ENCODE measurements around the gene SLC25A18. TPM values are rescaled to one million over a fixed set of nuclear protein-coding genes. Genes with fewer than 3 reads are reported as not detected.

Gene SLC25A18
- total and polyA plus RNA-seq, 2 donors = 3.7 TPM; not detected in 1

DNA sequence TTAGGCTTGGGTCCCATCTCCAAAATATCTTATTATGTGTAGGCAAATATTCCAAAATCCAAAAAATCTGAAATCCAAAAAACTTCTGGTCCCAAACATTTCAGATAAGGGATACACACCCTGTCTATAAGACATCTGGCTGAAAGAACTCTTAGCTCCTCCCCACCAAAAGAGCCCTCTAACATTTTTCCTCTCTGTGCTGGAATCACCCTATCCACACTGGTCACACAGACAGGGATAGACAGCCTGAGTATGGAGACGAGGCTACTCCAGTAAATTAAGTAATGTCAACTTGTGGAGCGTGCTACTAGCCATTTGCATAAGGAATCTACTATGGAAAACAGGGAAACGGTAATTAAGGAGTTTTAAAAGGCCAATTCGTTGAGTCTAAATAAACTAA, 40.4 kb downstream of the SLC25A18 start:
- Histone ChIP-seq H3K27ac (ENCODE audit: low read depth) (no peak overlapping the region), H3K36me3 (ENCODE audit: insufficient read depth) (peaks cover 3% of the 10 kb centered on the region), H3K4me3 (ENCODE audit: low read depth, low read length) (no peak overlapping the region), H3K4me1 (ENCODE audit: insufficient read depth) (no peaks in the 10 kb centered on the region)
- 75% methylated on average over 4 of the region's 4 CpGs for WGBS
- DNase-seq (ENCODE audit: extremely low spot score) = no peak

DNA sequence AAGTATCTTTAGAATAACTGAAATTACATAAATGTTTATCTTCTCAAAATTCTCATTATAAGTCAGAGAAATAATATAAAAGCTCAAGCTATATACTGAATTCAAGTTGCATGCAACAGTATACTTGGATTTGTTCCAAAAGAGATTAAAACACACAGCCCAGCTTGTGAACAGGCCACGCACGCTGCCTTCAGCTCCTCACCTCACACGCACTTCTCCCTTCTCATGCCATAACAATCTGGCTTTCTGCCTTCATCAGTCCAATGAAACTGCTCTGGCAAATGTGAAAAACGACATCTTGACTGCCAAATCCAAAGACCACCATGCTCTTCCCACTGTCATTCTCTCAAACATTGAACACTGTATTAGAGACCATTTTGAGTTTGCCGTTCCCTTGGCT, 43.2 kb downstream of the SLC25A18 start:
- peaks cover 4% of the 10 kb centered on the region for H3K36me3 ChIP-seq (ENCODE audit: insufficient read depth)
- WGBS = 35% methylated on average over 5 of the region's 5 CpGs
- DNase-seq (ENCODE audit: extremely low spot score) = no peak
- no peak overlapping the region for H3K27ac ChIP-seq (ENCODE audit: low read depth)
- H3K4me1 ChIP-seq (ENCODE audit: insufficient read depth) = no peaks in the 10 kb centered on the region
- no peak overlapping the region for H3K4me3 ChIP-seq (ENCODE audit: low read depth, low read length)

- Histone ChIP-seq H3K36me3 (ENCODE audit: insufficient read depth) (peaks cover 6% of the 10 kb centered on the region), H3K4me3 (ENCODE audit: low read depth, low read length) (no peak overlapping the region), H3K27ac (ENCODE audit: low read depth) (no peak overlapping the region), H3K4me1 (ENCODE audit: insufficient read depth) (no peaks in the 10 kb centered on the region)
- DNase-seq (ENCODE audit: extremely low spot score) = no peak
- WGBS = 92% methylated on average over 4 of the region's 4 CpGs
These were observed 44.7 kb downstream of the SLC25A18 start for GRCh38 chr22:17607891-17608521.

- Histone ChIP-seq H3K36me3 (ENCODE audit: insufficient read depth) (peaks cover 9% of the 10 kb centered on the region), H3K4me3 (ENCODE audit: low read depth, low read length) (no peak overlapping the region), H3K4me1 (ENCODE audit: insufficient read depth) (no peaks in the 10 kb centered on the region), H3K27ac (ENCODE audit: low read depth) (no peak overlapping the region)
- WGBS = 78% methylated on average over 3 of the region's 3 CpGs
- DNase-seq (ENCODE audit: extremely low spot score) = no peak
These were observed 48.8 kb downstream of the SLC25A18 start for GRCh38 chr22:17612057-17612456.

DNA sequence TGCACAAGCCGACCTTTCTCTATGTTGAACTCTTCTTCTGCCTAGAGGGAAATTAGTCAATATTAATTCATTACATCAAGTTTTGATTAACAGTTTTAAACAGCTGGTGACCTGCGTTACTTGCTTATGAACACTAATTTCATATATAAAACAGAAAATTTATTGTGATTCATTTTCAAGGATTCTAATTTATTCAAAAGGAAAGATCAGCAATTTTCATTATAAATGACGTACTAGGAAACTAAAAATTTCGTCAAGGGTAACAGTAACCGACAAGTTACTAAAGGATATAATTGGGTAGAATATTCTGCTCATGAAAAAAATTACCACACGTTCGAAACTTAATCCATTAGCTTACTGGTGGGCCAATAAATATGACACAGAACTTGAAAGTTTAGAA, 50.0 kb downstream of the SLC25A18 start:
- peaks cover 6% of the 10 kb centered on the region for H3K36me3 ChIP-seq (ENCODE audit: insufficient read depth)
- DNase-seq (ENCODE audit: extremely low spot score) = no peak
- 95% methylated on average over 7 of the region's 7 CpGs for WGBS
- H3K27ac ChIP-seq (ENCODE audit: low read depth) = no peak overlapping the region
- H3K4me1 ChIP-seq (ENCODE audit: insufficient read depth) = no peaks in the 10 kb centered on the region
- no peak overlapping the region for H3K4me3 ChIP-seq (ENCODE audit: low read depth, low read length)

DNA sequence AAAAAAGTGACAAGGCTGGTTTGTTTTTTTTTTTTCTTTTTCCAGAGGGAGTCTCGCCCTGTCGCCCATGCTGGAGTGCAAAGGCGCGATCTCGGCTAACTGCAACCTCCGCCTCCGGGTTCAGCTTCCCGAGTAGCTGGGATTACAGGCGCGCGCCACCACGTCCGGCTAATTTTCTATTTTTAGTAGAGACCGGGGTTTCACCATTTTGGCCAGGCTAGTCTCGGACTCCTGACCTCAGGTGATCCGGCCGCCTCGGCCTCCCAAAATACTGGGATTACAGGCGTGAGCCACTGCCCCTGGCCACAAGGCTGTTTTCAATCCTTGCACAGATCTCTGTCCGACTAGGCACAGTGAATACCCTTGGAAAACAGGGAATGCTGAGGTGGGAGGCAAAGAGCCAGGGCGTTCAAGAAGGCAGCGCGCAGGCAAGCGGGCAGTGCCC, 64.7 kb downstream of the SLC25A18 start:
- peak overlapping the region; percentile 98 for H3K4me3 ChIP-seq (ENCODE audit: low read depth, low read length)
- H3K36me3 ChIP-seq (ENCODE audit: insufficient read depth) = no peaks in the 10 kb centered on the region
- peaks cover 2% of the 10 kb centered on the region for H3K4me1 ChIP-seq (ENCODE audit: insufficient read depth)
- H3K27ac ChIP-seq (ENCODE audit: low read depth) = no peak overlapping the region
- 11% methylated on average over 24 of the region's 24 CpGs for WGBS
- DNase-seq (ENCODE audit: extremely low spot score) = no peak

DNA sequence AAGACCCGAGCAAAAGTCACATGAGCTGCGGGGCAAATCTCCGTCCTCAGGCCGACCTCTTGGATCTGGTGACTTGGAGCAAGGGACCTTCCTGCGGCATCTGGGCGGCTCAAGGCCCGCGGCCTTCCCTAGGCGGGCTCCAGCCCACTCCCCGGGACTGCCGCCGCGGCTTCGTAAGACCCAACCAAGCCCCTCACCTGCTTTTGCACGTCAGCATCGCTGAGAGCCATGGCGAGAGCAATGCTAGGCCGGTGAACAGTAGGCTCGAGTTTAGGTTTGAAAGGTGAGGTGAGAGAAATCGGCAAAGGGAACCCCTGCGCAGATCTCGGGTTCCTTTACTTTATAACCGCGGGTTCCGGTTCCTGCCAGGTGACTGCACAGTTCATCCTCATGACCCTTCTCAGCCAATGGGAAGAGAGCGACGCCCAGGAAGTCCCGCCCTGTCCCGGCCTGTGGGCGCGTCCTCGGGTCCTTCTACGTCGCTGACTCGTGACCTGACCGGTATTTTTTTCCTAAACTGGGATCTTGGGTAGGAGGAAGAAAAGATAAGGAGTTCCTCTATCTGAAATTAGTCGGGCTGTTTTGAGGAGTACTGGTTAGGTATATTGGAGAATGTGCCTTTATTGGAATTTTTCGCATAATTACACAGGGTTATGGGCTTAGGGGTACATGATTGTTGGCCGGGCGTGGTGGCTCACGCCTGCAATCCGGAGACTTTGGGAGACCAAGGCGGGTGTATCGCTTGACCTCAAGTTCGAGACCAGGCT, 65.3 kb downstream of the SLC25A18 start, which contains the start of gene ATP6V1E1:
ATP6V1E1 (minus strand) TSS at position 344 of the 767 bp plus-strand sequence; CDS start at position 230, 114 bp downstream.
- peak; percentile 95 for DNase-seq (ENCODE audit: extremely low spot score)
- H3K27ac ChIP-seq (ENCODE audit: low read depth) = peak within 1 kb of the TSS; percentile 94
- H3K36me3 ChIP-seq (ENCODE audit: insufficient read depth) = no peaks in the 10 kb centered on the region
- peaks cover 2% of the 10 kb centered on the region for H3K4me1 ChIP-seq (ENCODE audit: insufficient read depth)
- peak within 1 kb of the TSS; percentile 98 for H3K4me3 ChIP-seq (ENCODE audit: low read depth, low read length)
- WGBS = under 1% methylated on average over 45 of the region's 45 CpGs

DNA sequence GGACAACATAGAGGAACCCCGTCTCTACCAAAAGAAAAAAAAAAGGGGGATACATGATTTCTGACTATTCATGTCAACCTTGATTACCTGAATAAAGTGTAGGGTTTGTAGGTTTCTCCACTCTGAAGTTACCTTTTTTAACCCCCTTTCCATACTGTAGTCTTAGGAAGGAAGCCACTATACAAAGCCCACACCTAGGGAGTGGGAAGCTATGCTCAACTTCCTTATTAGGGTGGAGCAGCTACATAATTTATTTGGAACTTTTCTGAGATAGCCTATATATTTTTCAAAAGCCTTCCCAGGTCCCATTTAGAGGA, 65.8 kb downstream of the SLC25A18 start:
- H3K4me3 ChIP-seq (ENCODE audit: low read depth, low read length) = peak overlapping the region; percentile 98
- H3K36me3 ChIP-seq (ENCODE audit: insufficient read depth) = no peaks in the 10 kb centered on the region
- H3K4me1 ChIP-seq (ENCODE audit: insufficient read depth) = peaks cover 2% of the 10 kb centered on the region
- peak overlapping the region; percentile 94 for H3K27ac ChIP-seq (ENCODE audit: low read depth)
- DNase-seq (ENCODE audit: extremely low spot score) = no peak
- WGBS = 0% methylated on average over 1 of the region's 1 CpG

DNA sequence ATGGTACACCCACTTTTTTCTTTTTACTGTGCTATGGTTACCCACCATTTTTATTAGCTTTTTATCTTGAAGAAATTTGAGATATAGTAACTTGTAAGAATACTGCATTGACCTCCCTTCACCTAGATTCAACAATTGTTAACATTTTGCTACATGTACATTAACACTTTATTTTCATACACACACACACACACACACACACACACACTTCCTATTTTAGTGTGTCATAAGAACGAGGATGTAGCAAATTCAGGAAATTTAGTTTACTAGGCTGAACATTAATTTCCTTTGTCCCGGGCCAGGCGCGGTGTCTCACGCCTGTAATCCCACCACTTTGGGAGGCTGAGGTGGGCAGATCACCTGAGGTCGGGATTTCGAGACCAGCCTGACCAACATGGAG, 66.3 kb downstream of the SLC25A18 start:
- H3K27ac ChIP-seq (ENCODE audit: low read depth) = no peak overlapping the region
- 84% methylated on average over 7 of the region's 7 CpGs for WGBS

GRCh38 chr22:17631076-17631565, 67.8 kb downstream of the SLC25A18 start:
- no peak for DNase-seq (ENCODE audit: extremely low spot score)
- 95% methylated on average over 9 of the region's 9 CpGs for whole genome bisulfite sequencing
- Histone ChIP-seq H3K4me1 (ENCODE audit: insufficient read depth) (peaks cover 2% of the 10 kb centered on the region), H3K27ac (ENCODE audit: low read depth) (no peak overlapping the region), H3K36me3 (ENCODE audit: insufficient read depth) (no peaks in the 10 kb centered on the region), H3K4me3 (ENCODE audit: low read depth, low read length) (no peak overlapping the region)

More for the DNA sequence above, 66.3 kb downstream of the SLC25A18 start:
- Histone ChIP-seq H3K4me3 (ENCODE audit: low read depth, low read length) (no peak overlapping the region), H3K36me3 (ENCODE audit: insufficient read depth) (no peaks in the 10 kb centered on the region), H3K4me1 (ENCODE audit: insufficient read depth) (peaks cover 2% of the 10 kb centered on the region)
- DNase-seq (ENCODE audit: extremely low spot score) = no peak

DNA sequence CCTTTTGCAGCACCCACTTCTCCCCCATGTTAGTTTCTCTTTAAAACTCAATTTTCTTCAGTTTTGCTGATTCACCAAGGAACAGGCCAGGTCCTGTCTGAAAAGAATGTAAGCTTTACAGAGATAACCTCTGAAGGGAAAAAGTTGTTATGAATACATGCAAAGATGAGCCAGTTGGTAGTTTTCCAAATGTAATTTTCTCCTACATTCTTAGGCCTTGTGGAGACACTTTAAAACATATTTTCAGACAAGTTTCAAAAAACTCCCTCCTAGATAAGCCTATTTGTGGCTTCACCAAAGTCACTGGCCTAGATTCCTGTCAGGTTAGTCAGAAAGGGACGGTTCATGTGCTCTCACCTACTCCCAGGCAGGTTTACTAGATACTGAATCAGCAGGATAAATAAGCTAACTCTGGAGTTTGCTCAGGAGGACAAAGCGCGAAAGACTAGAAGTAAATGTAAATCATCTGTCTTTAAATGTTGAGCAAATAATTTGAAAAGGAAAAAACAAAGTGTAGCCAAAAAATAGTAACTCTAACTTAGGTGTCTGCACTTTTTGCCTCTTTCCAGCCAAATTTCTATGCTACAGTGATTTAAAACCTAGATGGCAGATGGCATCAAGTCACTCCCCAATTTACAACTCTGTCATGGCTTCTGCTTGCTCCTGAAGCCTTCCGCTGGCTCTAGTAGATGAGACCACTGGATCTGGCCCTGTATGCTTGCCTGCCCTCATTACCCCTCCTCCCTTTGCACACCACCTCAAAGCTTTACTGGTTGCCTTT, 70.1 kb downstream of the SLC25A18 start:
- peak overlapping the region; percentile 80 for H3K27ac ChIP-seq (ENCODE audit: low read depth)
- H3K4me1 ChIP-seq (ENCODE audit: insufficient read depth) = no peaks in the 10 kb centered on the region
- no peaks in the 10 kb centered on the region for H3K36me3 ChIP-seq (ENCODE audit: insufficient read depth)
- DNase-seq (ENCODE audit: extremely low spot score) = peak; percentile 76
- H3K4me3 ChIP-seq (ENCODE audit: low read depth, low read length) = no peak overlapping the region
- WGBS = 46% methylated on average over 4 of the region's 4 CpGs

DNA sequence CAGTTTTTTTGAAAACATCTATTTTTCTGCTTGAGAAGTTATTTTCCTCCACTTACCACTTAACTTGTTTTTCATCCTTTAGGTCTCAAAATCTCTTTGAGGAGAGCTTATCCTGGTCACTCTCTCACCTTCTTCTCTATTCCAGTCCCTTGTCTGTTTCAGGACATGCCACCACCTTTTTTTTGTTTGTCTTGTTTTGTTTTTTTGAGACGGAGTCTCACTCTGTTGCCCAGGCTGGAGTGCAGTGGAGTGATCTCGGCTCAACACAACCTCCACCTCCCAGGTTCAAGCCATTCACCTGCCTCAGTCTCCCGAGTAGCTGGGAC, 70.7 kb downstream of the SLC25A18 start:
- H3K4me3 ChIP-seq (ENCODE audit: low read depth, low read length) = no peak overlapping the region

DNA sequence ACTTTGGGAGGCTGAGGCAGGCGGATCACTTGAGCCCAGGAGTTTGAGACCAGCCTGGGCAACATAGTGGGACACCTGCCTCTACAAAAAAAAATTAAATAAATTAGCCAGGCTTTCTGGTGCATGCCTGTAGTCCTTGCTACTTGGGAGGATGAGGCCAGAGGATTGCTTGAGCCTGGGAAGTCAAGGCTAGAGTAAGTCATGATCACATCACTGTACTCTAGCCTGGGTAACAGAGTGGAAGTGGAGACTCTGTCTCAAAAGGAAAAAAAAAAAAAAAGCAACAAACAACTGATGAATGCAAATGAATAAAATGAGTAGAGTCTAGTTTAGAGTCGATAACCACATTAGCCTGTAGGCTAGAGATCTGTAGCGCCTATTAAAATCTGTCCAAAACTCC, 71.4 kb downstream of the SLC25A18 start:
- WGBS = 89% methylated on average over 3 of the region's 3 CpGs

More for the DNA sequence above, 70.7 kb downstream of the SLC25A18 start:
- Histone ChIP-seq H3K36me3 (ENCODE audit: insufficient read depth) (no peaks in the 10 kb centered on the region), H3K27ac (ENCODE audit: low read depth) (peak overlapping the region; percentile 80), H3K4me1 (ENCODE audit: insufficient read depth) (no peaks in the 10 kb centered on the region)
- no peak for DNase-seq (ENCODE audit: extremely low spot score)
- WGBS = 84% methylated on average over 3 of the region's 3 CpGs

More for the DNA sequence above, 71.4 kb downstream of the SLC25A18 start:
- Histone ChIP-seq H3K4me1 (ENCODE audit: insufficient read depth) (no peaks in the 10 kb centered on the region), H3K4me3 (ENCODE audit: low read depth, low read length) (no peak overlapping the region), H3K27ac (ENCODE audit: low read depth) (no peak overlapping the region), H3K36me3 (ENCODE audit: insufficient read depth) (no peaks in the 10 kb centered on the region)
- no peak for DNase-seq (ENCODE audit: extremely low spot score)

All from urinary bladder (tissue), 4 donors.